ENCODE results near the gene SSBP1. TPM values are rescaled to one million over a fixed set of nuclear protein-coding genes. Genes with fewer than 3 reads are reported as not detected.

The SSBP1 gene
- total and polyA plus RNA-seq, 8 donors, result 28.5 to 88.8 (median 47.4) TPM

DNA sequence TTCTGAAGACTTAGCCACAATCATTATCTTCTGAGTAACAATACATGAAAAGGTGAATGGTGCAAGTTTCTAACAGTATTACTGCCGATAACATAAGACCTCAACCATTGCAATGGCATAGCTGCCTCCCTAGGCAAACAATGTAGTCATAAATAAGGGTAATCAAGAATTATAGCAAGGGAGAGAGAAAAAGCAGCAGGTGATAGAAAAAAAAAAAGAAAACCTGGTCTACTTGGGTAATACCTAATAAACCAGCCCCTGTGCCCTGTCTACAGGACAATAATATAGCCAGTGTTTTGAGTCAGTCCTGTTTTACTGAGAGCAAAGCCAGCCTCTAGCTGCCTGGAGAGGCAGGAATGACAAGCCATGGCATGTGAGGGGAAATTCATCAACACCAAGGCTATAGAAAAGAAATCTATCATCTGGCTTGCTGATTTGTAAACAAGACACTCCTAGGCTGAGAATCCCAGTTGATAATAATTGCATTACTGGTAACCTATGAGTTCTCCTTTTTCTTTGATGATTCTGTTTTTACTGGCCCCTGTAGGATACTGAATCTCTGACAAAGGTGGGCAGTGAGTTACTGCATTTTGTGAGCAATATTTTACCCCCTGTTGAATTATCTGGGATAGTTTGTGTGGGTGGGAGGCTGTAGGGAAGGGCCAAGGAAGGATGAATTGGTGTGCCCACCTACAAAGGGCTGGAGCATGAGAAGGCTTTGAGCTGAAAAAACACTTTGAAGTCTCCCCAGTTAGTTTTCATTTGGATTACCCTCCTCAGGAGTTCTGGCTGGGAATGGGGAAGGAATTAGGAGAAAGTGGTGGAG lies 31.7 kb upstream of the SSBP1 start:
- 78 to 81% methylated on average over 1 of the region's 1 CpG for WGBS, 2 donors
- DNase-seq (no peak), ATAC-seq (no peak), FAIRE-seq (no peak)
- H3K36me3 ChIP-seq, result no peaks in the 10 kb centered on the region
- H3K27ac ChIP-seq, result no peak overlapping the region
- intact Hi-C loops (cut with DNase I), result no loop called here
- TF ChIP-seq, protein P1, sequence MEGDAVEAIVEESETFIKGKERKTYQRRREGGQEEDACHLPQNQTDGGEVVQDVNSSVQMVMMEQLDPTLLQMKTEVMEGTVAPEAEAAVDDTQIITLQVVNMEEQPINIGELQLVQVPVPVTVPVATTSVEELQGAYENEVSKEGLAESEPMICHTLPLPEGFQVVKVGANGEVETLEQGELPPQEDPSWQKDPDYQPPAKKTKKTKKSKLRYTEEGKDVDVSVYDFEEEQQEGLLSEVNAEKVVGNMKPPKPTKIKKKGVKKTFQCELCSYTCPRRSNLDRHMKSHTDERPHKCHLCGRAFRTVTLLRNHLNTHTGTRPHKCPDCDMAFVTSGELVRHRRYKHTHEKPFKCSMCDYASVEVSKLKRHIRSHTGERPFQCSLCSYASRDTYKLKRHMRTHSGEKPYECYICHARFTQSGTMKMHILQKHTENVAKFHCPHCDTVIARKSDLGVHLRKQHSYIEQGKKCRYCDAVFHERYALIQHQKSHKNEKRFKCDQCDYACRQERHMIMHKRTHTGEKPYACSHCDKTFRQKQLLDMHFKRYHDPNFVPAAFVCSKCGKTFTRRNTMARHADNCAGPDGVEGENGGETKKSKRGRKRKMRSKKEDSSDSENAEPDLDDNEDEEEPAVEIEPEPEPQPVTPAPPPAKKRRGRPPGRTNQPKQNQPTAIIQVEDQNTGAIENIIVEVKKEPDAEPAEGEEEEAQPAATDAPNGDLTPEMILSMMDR (IDR thresholded peaks at IDR 0.05), result no peak
- H3K27me3 ChIP-seq, result no peaks in the 10 kb centered on the region
- no peak overlapping the region for H3K4me3 ChIP-seq
- peaks cover 7 to 10% (median 7%) of the 10 kb centered on the region in 3 donors for H3K4me1 ChIP-seq
- H3K9me3 ChIP-seq, result no peaks in the 10 kb centered on the region

GRCh38 chr7:141708351-141708750 lies 29.8 kb upstream of the SSBP1 start, which contains the start of gene WEE2:
Gene WEE2, plus strand, starts transcription at chr7:141708353. Its CDS starts 406 bp downstream, at chr7:141708759.
- Histone ChIP-seq H3K4me3 (no peak within 1 kb of the TSS), H3K4me1 (peaks cover 0 to 3% (median 0%) of the 10 kb centered on the region in 3 donors), H3K27me3 (no peaks in the 10 kb centered on the region), H3K27ac (no peak within 1 kb of the TSS), H3K36me3 (no peaks in the 10 kb centered on the region), H3K9me3 (no peaks in the 10 kb centered on the region)
- ATAC-seq, result no peak
- WGBS, 2 donors, result 87 to 89% methylated on average over 6 of the region's 6 CpGs
- TF ChIP-seq, protein P1 (IDR thresholded peaks at IDR 0.05), result no peak
- FAIRE-seq, result no peak
- DNase-seq, result no peak
- intact Hi-C loops (cut with DNase I), result no loop called here

GRCh38 chr7:141709318-141709717 lies 28.8 kb upstream of the SSBP1 start:
- Histone ChIP-seq H3K36me3 (no peaks in the 10 kb centered on the region), H3K4me1 (no peaks in the 10 kb centered on the region), H3K9me3 (no peaks in the 10 kb centered on the region), H3K4me3 (no peak overlapping the region), H3K27ac (no peak overlapping the region), H3K27me3 (no peaks in the 10 kb centered on the region)
- FAIRE-seq (no peak), DNase-seq (no peak), ATAC-seq (no peak)
- intact Hi-C loops (cut with DNase I), result no loop called here
- TF ChIP-seq, protein P1 (IDR thresholded peaks at IDR 0.05), result no peak
- WGBS, 2 donors, result 63 to 65% methylated on average over 2 of the region's 2 CpGs

- Histone ChIP-seq H3K4me1 (no peaks in the 10 kb centered on the region), H3K27ac (no peak overlapping the region), H3K27me3 (no peaks in the 10 kb centered on the region), H3K9me3 (no peaks in the 10 kb centered on the region), H3K4me3 (no peak overlapping the region), H3K36me3 (no peaks in the 10 kb centered on the region)
- no peak for DNase-seq
- WGBS, 2 donors, result 85 to 92% methylated on average over 4 of the region's 4 CpGs
- no peak for FAIRE-seq
- TF ChIP-seq, protein P1 (IDR thresholded peaks at IDR 0.05), result no peak
- intact Hi-C loops (cut with DNase I), result no loop called here
- ATAC-seq, result no peak
Measured at GRCh38 chr7:141709749-141710148, 28.4 kb upstream of the SSBP1 start.

GRCh38 chr7:141710301-141710700 lies 27.9 kb upstream of the SSBP1 start:
- Histone ChIP-seq H3K4me1 (no peaks in the 10 kb centered on the region), H3K27me3 (no peaks in the 10 kb centered on the region), H3K27ac (no peak overlapping the region), H3K36me3 (no peaks in the 10 kb centered on the region), H3K9me3 (no peaks in the 10 kb centered on the region), H3K4me3 (no peak overlapping the region)
- TF ChIP-seq, protein P1 (IDR thresholded peaks at IDR 0.05), result no peak
- FAIRE-seq (no peak), DNase-seq (no peak), ATAC-seq (no peak)
- 48 to 49% methylated on average over 1 of the region's 1 CpG for WGBS, 2 donors
- intact Hi-C loops (cut with DNase I), result no loop called here

All from pancreas (tissue), 10 donors.